BLaER1 treated with 17β-estradiol and CSF1 and Interleukin-3, amounts not matched to agents 10 nM and 100 nM (cell line): ENCODE data around the gene OLFM2.
"Not testable (repeated sequence)": the region's sequence is repeated elsewhere in the genome, so short reads cannot be mapped to it uniquely, and the experiment has no call there.

Experiments used
- H3K27ac ChIP-seq, 11 experiments: shearing (Covaris generic); formaldehyde crosslinking; 2 replicates each; pipeline ENCODE4 v1.8.1; 2022
- H3K27me3 ChIP-seq, 11 experiments: shearing (Covaris generic); formaldehyde crosslinking; 2 replicates each; pipeline ENCODE4 v1.8.1; 2022
- H3K36me3 ChIP-seq, 11 experiments: shearing (Covaris generic); formaldehyde crosslinking; 2 replicates each; pipeline ENCODE4 v1.8.1; 2022
- H3K4me1 ChIP-seq, 10 experiments: shearing (Covaris generic); formaldehyde crosslinking; 2 replicates each; pipeline ENCODE4 v1.8.1; 2022
- H3K4me2 ChIP-seq, 11 experiments: shearing (Covaris generic); formaldehyde crosslinking; 2 replicates each; pipeline ENCODE4 v1.8.1; 2022
- H3K4me3 ChIP-seq, 10 experiments: shearing (Covaris generic); formaldehyde crosslinking; 2 replicates each; pipeline ENCODE4 v1.8.1; 2022
- H3K9ac ChIP-seq, 11 experiments: shearing (Covaris generic); formaldehyde crosslinking; 2 replicates each; pipeline ENCODE4 v1.8.1; 2022
- H3K9me3 ChIP-seq, 11 experiments: shearing (Covaris generic); formaldehyde crosslinking; replicated peaks in 1 of 11; 2 replicates each; pipeline ENCODE4 v1.8.1; 2022
- H4K20me1 ChIP-seq, 11 experiments: shearing (Covaris generic); formaldehyde crosslinking; 2 replicates each; pipeline ENCODE4 v1.8.1; 2022
- Cebpa-rat ChIP-seq, 11 experiments: shearing (Covaris generic); IDR thresholded peaks; 2 replicates each; pipeline ENCODE4 v1.8.1; 2022

OLFM2 gene

DNA sequence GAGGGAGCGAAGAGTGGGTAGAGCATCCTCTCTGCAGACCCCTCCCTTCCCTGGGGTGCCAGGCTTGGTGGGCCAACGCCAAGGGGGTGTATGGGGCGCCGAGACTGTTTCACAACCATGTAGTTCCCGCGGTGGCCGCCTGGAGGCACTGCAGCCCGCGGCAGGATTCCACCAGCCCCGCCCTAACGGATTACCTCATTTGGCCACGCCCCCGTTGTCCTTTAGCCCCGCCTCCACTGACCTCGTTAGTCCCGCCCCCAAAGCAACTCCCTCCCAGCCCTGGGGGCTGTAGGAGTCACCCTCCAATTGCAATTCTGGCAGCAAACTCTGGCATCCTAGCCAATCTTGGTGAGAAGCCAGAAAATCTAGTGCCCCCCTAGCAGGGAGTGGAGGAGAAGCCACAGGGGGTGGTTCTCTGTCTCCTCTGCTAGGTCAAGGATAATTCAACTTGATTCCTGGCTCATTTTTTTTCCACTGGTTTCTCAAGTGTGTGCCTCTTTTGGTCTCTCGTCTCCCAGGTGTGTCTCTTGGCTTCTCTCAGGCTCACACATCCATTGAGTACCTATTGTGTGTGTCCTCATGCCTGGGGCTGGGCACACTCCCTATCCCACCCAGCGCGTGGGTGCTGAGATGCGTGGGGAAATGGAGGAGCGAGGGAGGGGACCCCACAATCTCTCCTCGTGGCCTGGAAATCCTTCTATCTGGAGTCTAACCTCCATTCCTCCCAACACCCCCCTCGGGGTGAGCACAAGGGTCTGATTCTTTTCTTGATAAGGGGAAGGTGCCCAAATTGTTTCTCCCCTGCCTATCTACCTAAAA lies 2.0 kb downstream of the OLFM2 start:
- H3K27me3 ChIP-seq: peaks cover 26 to 34% (median 29%) of the 10 kb centered on the region in 11 experiments
- peak in 2 of 11 experiments; percentile 36 to 48; a peak in 2 of 22 replicates for TF ChIP-seq Cebpa-rat (IDR thresholded peaks at IDR 0.05)
- no peaks in the 10 kb centered on the region for H3K36me3 ChIP-seq
- peaks cover 0 to 12% (median 0%) of the 10 kb centered on the region in 11 experiments; a peak in 5 of 22 replicates for H4K20me1 ChIP-seq
- peak overlapping the region in 7 of 11 experiments; percentile 24 to 54 (median 40); a peak in 12 of 22 replicates for H3K4me2 ChIP-seq
- no peak overlapping the region for H3K27ac ChIP-seq
- no peak overlapping the region for H3K4me3 ChIP-seq
- H3K9ac ChIP-seq: peak overlapping the region in 1 of 11 experiments; percentile 23; a peak in 1 of 22 replicates
- no peaks in the 10 kb centered on the region for H3K9me3 ChIP-seq
- H3K4me1 ChIP-seq: peaks cover 5 to 31% (median 13%) of the 10 kb centered on the region in 10 experiments; a peak in 17 of 20 replicates

DNA sequence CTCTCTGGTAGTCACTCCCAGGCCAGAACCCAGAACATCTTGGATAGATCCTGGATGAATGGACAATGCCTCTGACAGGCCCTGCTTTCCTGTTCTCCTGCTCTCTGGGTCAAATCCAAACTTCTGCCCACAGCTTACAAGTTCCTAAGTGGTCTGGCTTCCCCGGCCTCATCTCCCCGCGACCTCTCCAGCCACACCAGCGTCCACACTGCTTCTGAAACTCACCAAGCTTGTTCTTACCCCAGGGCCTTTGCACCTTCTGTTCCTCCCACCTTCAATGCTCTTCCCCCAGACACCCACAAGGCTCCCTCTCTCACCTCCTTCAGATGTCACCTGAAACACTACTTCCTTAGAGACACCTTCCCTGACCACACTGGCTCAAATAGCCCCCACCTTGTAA lies 3.5 kb downstream of the OLFM2 start:
- Histone ChIP-seq H3K4me2 (no peak overlapping the region), H3K9ac (0 out of 22 replicates have a peak overlapping the region, but pooled peaks of 1 of the 11 experiments have one; percentile 25), H3K4me1 (peaks cover 11 to 33% (median 14%) of the 10 kb centered on the region in 10 experiments), H3K27ac (no peak overlapping the region), H3K27me3 (peaks cover 26 to 34% (median 29%) of the 10 kb centered on the region in 11 experiments), H3K9me3 (no peaks in the 10 kb centered on the region), H3K36me3 (no peaks in the 10 kb centered on the region), H3K4me3 (no peak overlapping the region), H4K20me1 (peaks cover 0 to 12% (median 0%) of the 10 kb centered on the region in 11 experiments; a peak in 5 of 22 replicates)
- no peak for TF ChIP-seq Cebpa-rat (IDR thresholded peaks at IDR 0.05)

DNA sequence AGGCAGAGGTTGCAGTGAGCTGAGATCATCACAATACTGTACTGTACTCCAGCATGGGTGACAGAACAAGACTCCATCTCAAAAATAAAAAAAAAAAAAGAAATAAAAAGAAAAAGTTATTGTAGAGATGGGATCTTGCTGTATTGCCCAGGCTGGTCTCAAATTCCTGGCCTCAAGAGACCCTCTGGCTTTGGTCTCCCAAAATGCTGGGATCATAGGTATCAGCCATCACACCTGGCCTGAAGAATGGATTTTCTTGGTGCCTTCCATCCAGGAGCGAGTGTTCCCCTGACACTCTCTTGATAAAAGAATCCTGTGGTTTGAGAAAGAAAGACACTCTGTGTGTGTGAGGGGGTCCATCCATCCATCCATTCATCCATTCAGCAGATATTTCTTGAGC lies 4.7 kb downstream of the OLFM2 start:
- peaks cover 9 to 39% (median 21%) of the 10 kb centered on the region in 10 experiments for H3K4me1 ChIP-seq
- H3K36me3 ChIP-seq: no peaks in the 10 kb centered on the region
- peaks cover 21 to 24% (median 22%) of the 10 kb centered on the region in 11 experiments for H3K27me3 ChIP-seq
- H3K9me3 ChIP-seq: no peaks in the 10 kb centered on the region
- no peak for TF ChIP-seq Cebpa-rat (IDR thresholded peaks at IDR 0.05)
- no peak overlapping the region for H3K4me2 ChIP-seq
- no peak overlapping the region for H3K4me3 ChIP-seq
- H4K20me1 ChIP-seq: peaks cover 0 to 12% (median 0%) of the 10 kb centered on the region in 11 experiments; a peak in 5 of 22 replicates
- no peak overlapping the region for H3K27ac ChIP-seq
- H3K9ac ChIP-seq: peak overlapping the region in 2 of 11 experiments; percentile 8 to 14; a peak in 2 of 22 replicates

DNA sequence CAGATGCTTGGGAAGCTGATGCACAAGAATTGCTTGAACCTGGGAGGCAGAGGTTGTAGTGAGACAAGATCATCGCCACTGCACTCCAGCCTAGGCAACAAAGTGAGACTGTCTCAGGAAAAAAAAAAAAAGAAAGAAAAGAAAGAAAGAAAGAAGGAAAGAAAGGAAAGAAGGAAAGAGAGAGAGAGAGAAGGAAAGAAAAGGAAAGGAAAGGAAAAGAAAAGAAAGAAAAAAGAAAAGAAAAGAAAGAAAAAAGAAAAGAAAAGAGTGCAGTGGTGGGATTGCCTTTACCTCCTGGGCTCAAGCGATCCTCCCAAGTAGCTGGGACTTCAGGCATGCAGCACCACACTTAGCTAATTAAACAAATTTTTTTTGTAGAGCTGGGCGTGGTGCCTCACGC lies 12.9 kb downstream of the OLFM2 start:
- H3K27me3 ChIP-seq: no peaks in the 10 kb centered on the region
- H3K4me1 ChIP-seq: peaks cover 0 to 37% (median 21%) of the 10 kb centered on the region in 10 experiments; a peak in 17 of 20 replicates
- no peak overlapping the region for H3K4me3 ChIP-seq
- H3K9ac ChIP-seq: no peak overlapping the region
- no peaks in the 10 kb centered on the region; a peak in 1 of 22 replicates for H4K20me1 ChIP-seq
- peaks cover 0 to 13% (median 8%) of the 10 kb centered on the region in 11 experiments; a peak in 8 of 22 replicates for H3K9me3 ChIP-seq
- no peaks in the 10 kb centered on the region; a peak in 1 of 22 replicates for H3K36me3 ChIP-seq
- no peak for TF ChIP-seq Cebpa-rat (IDR thresholded peaks at IDR 0.05)
- H3K4me2 ChIP-seq: no peak overlapping the region
- no peak overlapping the region for H3K27ac ChIP-seq

DNA sequence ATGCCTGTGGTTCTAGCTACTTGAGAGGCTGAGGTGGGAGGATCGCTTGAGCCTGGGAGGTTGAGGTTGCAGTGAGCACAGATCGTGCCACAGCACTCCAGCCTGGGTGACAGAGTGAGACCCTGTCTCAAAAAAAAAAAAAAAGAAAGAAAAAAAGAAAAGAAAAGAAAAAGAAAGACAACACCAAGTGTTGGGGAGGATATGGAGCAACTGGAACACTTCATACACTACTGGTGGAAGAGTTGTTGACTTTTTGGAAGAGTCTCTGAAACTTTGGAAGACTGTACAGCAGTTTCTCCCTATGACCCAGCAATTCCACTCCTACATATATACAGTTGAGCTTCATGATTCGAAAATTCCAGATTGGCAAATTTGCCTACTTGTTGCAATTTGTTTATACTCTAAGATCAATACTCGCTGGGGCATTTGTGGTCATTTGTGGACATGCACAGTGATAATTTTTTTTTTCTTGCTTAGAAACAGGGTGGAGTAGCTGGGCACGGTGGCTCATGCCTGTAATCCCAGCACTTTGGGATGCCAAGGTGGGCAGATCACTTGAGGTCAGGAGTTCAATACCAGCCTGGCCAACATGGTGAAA lies 13.4 kb downstream of the OLFM2 start:
- H3K27ac ChIP-seq, H3K9ac ChIP-seq, H3K36me3 ChIP-seq, H4K20me1 ChIP-seq, H3K4me3 ChIP-seq, H3K27me3 ChIP-seq, H3K4me2 ChIP-seq: not testable (repeated sequence)
- Histone ChIP-seq H3K4me1 (peaks cover 0 to 32% (median 18%) of the 10 kb centered on the region in 10 experiments; a peak in 17 of 20 replicates), H3K9me3 (peaks cover 0 to 13% (median 8%) of the 10 kb centered on the region in 11 experiments; a peak in 8 of 22 replicates)

DNA sequence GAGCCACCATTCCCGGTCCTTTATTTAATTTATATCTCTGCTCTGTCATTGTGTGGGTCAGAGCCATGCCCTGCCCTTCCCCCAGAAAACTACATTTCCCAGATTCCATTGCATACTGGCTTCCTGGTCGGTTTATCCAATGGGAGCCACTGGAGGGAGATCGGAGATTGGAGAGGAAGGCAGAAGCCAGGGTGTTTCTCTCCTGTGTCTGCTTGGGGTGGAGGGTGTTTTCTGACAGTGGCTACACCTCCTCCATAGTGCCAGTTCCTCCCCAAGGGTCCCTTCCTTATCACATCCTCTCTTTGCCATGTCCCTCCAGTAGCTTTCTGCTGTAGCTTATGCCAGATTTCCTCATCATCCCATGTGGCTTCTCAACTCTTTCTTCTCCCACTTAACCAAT lies 19.0 kb downstream of the OLFM2 start:
- H3K36me3 ChIP-seq: no peaks in the 10 kb centered on the region
- peaks cover 0 to 16% (median 8%) of the 10 kb centered on the region in 10 experiments; a peak in 14 of 20 replicates for H3K4me1 ChIP-seq
- no peaks in the 10 kb centered on the region for H3K9me3 ChIP-seq
- peaks cover 23 to 30% (median 27%) of the 10 kb centered on the region in 11 experiments for H3K27me3 ChIP-seq
- TF ChIP-seq Cebpa-rat (IDR thresholded peaks at IDR 0.05): no peak
- no peak overlapping the region for H3K9ac ChIP-seq
- no peak overlapping the region for H3K4me3 ChIP-seq
- H3K27ac ChIP-seq: no peak overlapping the region
- H3K4me2 ChIP-seq: peak overlapping the region in 7 of 11 experiments; percentile 15 to 44 (median 23); a peak in 6 of 22 replicates
- H4K20me1 ChIP-seq: peaks cover 0 to 11% (median 0%) of the 10 kb centered on the region in 11 experiments; a peak in 6 of 22 replicates

DNA sequence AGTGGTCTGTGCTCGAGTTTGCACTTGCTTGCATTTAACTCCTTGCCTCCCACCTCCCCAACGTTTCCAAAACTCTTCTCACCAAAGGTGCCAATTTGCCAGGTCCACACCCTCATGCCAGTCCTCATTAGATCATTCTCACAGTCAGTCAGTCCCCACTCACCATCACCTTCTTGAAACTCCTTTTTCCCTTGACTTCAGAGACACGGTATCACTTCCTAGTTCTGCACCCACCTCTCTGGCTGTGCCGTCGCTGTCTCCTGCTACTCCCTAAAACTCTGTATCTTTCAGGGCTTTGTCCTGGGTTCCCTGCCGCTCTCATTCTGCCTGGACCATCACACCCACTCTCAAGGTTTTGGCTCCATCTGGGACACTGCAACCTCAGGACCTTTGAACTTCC lies 19.6 kb downstream of the OLFM2 start:
- TF ChIP-seq Cebpa-rat (IDR thresholded peaks at IDR 0.05): no peak
- H3K9me3 ChIP-seq: no peaks in the 10 kb centered on the region
- H3K4me2 ChIP-seq: peak overlapping the region in 2 of 11 experiments; percentile 23 to 25; a peak in 2 of 22 replicates
- H3K9ac ChIP-seq: no peak overlapping the region
- H3K27ac ChIP-seq: 0 out of 22 replicates have a peak overlapping the region, but pooled peaks of 1 of the 11 experiments have one; percentile 9
- H4K20me1 ChIP-seq: peaks cover 0 to 14% (median 0%) of the 10 kb centered on the region in 11 experiments; a peak in 6 of 22 replicates
- no peak overlapping the region for H3K4me3 ChIP-seq
- peaks cover 29 to 36% (median 33%) of the 10 kb centered on the region in 11 experiments for H3K27me3 ChIP-seq
- H3K36me3 ChIP-seq: no peaks in the 10 kb centered on the region
- H3K4me1 ChIP-seq: peaks cover 0 to 16% (median 8%) of the 10 kb centered on the region in 10 experiments; a peak in 14 of 20 replicates

DNA sequence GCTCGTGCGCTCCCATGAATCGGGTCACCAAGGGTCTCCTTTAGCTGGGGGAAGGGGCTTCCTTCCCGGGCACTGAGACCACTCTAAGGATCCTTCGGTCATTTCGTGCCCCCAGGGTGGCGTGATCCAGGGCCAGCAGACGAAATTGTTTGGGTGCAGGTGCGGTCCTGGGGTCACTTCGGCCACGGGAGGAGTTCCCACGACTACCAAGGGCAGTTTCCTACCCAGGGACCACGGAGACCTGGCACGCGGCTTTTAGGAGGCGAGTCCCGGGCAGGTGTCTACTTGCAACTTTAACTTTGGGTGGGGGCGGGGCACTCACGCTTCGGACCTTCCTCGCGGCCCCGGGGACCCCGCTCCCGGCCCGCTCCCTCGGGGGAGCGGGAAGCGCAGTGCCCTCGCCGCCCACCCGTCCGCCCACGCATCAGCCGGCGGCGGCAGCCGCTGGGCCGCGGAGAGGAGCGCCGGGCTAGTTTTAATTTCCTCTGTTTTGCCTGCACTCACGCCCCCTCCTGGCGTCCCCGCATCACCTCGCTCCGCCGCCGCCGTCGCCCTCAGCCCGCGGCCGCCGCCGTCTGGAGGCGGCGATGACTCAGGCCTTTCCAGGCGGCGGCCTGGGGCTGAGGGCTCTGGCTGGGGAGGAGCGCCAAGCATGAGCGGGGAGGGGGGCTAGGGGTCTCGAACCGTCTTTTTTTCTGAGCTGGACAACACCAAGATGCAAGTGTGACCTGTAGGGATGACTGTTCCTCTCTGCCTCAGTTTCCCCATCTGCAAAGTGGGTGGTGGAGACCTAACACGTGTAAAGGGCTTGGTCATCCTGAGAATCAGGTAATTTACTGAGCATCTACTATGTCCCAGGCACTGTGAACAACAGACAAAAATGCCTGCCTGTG lies 21.8 kb downstream of the OLFM2 start:
- Histone ChIP-seq H3K9me3 (no peaks in the 10 kb centered on the region), H3K4me3 (peak overlapping the region; percentile 47 to 68 (median 56)), H3K4me1 (peaks cover 0 to 16% (median 8%) of the 10 kb centered on the region in 10 experiments; a peak in 14 of 20 replicates), H4K20me1 (peaks cover 0 to 15% (median 0%) of the 10 kb centered on the region in 11 experiments; a peak in 6 of 22 replicates), H3K4me2 (peak overlapping the region; percentile 76 to 90 (median 83)), H3K9ac (peak overlapping the region in 7 of 11 experiments; percentile 16 to 61 (median 56); a peak in 11 of 22 replicates), H3K36me3 (no peaks in the 10 kb centered on the region), H3K27me3 (peaks cover 36 to 58% (median 53%) of the 10 kb centered on the region in 11 experiments), H3K27ac (peak overlapping the region in 3 of 11 experiments; percentile 33 to 68 (median 55); a peak in 4 of 22 replicates)
- TF ChIP-seq Cebpa-rat (IDR thresholded peaks at IDR 0.05): no peak
